GM10266 (cell line): Measurements from ENCODE around the gene AFDN.

Experiments used
- DNase-seq: peaks from one replicate; pipeline ENCODE4 v3.0.0; 2012; ENCODE audit errors: extremely low spot score
- TF ChIP-seq, protein P1 (sequence below): IDR thresholded peaks from 2 replicates; pipeline ENCODE4 v1.5.1; 2012; ENCODE audit warnings: mild to moderate bottlenecking, low read depth; ENCODE audit not compliant: control insufficient read depth, insufficient read depth; ENCODE audit errors: missing control alignments

AFDN gene

DNA sequence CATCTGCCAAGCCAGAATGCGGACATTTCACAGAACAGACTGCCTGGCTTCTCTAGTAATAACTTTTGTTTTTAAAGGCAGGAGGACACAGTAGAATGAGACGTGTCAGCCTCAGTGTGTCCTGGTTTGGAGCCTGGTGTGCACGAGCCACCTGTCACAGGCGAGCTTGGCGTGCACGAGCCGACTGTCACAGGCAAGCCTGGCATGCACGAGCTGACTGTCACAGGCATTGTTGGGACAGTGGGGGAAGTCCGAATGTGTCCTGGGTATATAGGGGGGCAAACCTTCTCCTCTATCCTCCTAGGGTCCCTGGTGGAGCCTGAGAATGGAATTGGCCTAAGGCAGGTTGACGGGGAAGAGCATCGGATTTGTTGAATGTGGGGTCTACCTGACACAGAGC lies 178.2 kb downstream of the AFDN start:
- TF ChIP-seq, protein P1, sequence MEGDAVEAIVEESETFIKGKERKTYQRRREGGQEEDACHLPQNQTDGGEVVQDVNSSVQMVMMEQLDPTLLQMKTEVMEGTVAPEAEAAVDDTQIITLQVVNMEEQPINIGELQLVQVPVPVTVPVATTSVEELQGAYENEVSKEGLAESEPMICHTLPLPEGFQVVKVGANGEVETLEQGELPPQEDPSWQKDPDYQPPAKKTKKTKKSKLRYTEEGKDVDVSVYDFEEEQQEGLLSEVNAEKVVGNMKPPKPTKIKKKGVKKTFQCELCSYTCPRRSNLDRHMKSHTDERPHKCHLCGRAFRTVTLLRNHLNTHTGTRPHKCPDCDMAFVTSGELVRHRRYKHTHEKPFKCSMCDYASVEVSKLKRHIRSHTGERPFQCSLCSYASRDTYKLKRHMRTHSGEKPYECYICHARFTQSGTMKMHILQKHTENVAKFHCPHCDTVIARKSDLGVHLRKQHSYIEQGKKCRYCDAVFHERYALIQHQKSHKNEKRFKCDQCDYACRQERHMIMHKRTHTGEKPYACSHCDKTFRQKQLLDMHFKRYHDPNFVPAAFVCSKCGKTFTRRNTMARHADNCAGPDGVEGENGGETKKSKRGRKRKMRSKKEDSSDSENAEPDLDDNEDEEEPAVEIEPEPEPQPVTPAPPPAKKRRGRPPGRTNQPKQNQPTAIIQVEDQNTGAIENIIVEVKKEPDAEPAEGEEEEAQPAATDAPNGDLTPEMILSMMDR: no peak
- no peak for DNase-seq

DNA sequence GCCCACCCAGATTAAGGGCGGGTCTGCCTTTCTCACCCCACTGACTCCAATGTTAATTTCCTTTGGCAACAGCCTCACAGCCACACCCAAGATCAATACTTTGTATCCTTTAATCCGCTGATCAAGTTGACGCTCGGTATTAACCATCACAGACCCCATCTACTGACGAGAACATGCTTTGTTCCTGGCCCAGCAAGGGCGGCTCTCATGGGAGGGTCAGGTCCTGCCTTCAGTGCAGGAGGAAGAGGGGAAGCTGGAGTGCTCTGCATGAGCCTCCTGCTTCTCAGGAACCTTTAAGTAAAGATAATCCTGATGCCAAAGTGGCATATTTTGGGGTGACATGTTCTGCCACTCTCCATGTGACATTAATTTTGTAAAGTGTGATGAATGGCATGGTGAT lies 179.1 kb downstream of the AFDN start:
- TF ChIP-seq, protein P1: no peak
- DNase-seq: no peak

DNA sequence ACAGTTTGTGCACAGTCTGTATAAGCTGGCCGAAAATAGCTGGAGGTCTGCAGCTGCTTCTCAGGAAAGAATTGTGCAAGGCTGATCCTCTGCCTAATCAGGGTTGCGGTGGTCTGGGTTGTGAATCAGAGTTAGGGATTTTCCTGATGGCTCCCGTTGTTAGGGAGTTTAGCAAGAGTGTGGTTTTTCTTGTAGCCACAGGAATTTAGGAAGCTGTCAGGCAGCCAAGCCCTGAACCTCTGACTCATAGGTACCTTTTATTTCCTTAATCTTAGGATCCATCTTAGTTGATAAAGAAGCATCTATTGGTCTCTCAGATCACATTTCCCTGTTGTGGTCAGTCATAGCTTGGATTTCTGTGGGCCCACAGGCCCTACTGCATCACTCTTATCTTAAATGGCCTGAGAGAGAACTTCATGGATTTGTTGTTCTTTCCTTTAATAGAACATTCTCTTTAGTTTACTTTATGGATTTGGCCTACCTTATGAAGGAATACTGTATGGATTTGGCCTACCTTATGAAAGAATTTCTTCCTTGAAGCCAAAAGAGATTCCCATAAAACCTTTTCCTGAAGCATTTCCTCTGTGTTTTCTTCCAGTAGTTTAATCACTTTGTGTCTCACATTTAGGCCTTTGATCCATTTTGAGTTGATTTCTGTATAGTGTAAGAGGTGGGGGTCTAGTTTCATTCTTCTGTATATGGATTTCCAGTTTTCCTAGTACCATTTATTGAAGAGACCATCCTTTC lies 181.1 kb downstream of the AFDN start:
- TF ChIP-seq, protein P1: no peak
- no peak for DNase-seq

DNA sequence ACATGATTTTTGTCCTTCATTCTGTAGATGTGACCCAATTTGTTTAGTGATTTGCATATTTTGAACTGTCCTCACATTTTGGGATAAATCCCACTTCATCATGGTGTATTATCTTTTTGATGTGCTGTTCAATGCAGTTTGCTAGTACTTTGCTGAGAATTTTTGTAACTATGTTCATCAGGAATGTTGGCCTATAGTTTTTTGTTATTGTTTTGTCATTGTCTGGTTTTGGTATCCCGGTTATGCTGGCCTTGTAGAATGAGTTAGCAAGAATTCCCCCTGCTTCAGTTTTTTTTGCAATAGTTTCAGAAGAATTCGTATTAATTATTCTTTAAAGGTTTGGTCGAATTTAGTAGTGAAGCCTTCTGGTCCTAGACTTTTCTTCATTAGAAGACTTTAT lies 182.6 kb downstream of the AFDN start:
- TF ChIP-seq, protein P1: no peak

DNA sequence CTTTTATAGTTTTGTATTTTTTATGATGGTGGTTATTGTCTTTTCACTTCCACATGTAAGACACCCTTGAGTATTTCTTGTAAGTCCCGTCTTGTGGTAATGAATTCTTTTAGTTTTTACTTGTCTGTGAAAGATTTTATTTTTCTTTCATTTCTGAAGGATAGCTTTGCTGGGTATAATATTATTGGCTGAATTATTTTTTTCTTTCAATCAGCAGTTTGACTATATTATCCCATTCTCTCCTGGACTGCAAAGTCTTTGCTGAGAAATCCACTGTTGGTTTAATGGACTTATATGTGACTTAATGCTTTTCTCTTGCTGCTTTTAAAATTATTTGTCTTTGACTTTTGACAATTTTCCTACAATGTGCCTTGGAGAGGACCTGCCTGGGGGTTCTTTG lies 184.6 kb downstream of the AFDN start:
- DNase-seq: no peak
- TF ChIP-seq, protein P1: no peak

More for the DNA sequence above, 182.6 kb downstream of the AFDN start:
- no peak for DNase-seq

DNA sequence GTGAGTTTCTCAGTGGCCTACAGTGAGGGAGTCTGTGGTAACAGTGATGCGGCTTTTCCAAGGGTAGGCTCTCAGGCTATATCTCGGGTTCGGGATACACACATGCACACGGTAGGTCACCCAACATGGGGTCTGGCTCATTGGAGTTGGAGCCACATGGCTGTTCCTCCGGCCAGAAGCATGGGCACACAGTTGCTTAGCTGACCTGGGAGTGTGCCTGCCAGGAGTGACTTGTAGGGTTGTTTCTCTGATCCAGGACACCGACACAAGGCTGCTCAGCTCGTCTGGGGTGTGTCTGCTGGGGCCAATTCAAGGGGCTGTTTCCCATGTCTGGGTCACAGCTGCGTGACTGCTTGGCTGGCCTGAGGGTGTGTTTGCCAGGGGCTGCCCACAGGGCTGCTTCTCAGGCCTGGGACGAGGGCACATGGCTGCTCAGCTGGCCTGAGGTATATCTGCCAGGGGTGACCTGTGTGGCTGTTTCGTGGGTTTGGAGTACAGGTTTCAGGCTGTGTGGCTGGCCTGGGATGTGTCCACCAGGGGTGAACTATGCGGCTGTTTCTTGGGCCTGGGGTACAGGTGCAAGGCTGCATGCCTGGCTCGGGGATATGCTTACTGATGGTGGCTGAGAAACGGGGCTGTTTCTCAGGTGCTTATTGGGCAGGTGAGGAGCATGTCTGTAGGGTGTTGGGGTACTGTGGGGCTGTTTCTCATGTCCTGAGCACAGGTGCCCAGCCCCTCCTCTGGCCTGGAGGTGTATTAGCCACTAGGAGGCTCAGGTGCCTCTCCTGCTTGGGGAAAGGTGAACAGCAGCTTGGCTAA lies 185.9 kb downstream of the AFDN start:
- DNase-seq: no peak
- TF ChIP-seq, protein P1: no peak
